Skeletal muscle cell (primary cell): ENCODE measurements around the gene ZNF860.
A peak's percentile ranks its signal among the peaks of the same experiment; 100 is the strongest.

ENCODE experiments used
- DNase-seq: peaks from one replicate; pipeline ENCODE4 v3.0.0-alpha.2; 2010; ENCODE audit warnings: low read depth
- H3K4me3 ChIP-seq: 2 replicates; pipeline ENCODE4 v1.5.1; 2011; ENCODE audit warnings: low read depth, mild to moderate bottlenecking, control low read depth, low read length, moderate library complexity

Gene ZNF860

GRCh38 chr3:31959951-31960792 lies 21.4 kb upstream of the ZNF860 start:
- no peak for DNase-seq
- peak overlapping the region; percentile 11 for H3K4me3 ChIP-seq

- H3K4me3 ChIP-seq, result no peak overlapping the region
- DNase-seq, result no peak
These were observed 20.6 kb upstream of the ZNF860 start for GRCh38 chr3:31960793-31961431.

- DNase-seq, result no peak
- H3K4me3 ChIP-seq, result no peak overlapping the region
These were observed 18.7 kb upstream of the ZNF860 start for GRCh38 chr3:31962801-31963205.

- H3K4me3 ChIP-seq, result no peak overlapping the region
- no peak for DNase-seq
These were observed 14.5 kb upstream of the ZNF860 start for GRCh38 chr3:31966978-31967591.

- H3K4me3 ChIP-seq, result no peak overlapping the region
- DNase-seq, result no peak
These were observed 14.0 kb upstream of the ZNF860 start for GRCh38 chr3:31967592-31967991.

- H3K4me3 ChIP-seq, result peak overlapping the region; percentile 2
- DNase-seq, result no peak
These were observed 13.1 kb upstream of the ZNF860 start for GRCh38 chr3:31968369-31968926.

GRCh38 chr3:31968927-31969418 lies 12.6 kb upstream of the ZNF860 start:
- H3K4me3 ChIP-seq, result peak overlapping the region; percentile 2
- DNase-seq, result peak; percentile 98

- no peak overlapping the region for H3K4me3 ChIP-seq
- DNase-seq, result no peak
These were observed 9.9 kb upstream of the ZNF860 start for GRCh38 chr3:31971607-31972006.

- no peak overlapping the region for H3K4me3 ChIP-seq
- no peak for DNase-seq
These were observed 8.5 kb upstream of the ZNF860 start for GRCh38 chr3:31973081-31973480.

GRCh38 chr3:31973837-31974236 lies 7.7 kb upstream of the ZNF860 start:
- DNase-seq, result no peak
- H3K4me3 ChIP-seq, result no peak overlapping the region

- no peak overlapping the region for H3K4me3 ChIP-seq
- peak; percentile 75 for DNase-seq
These were observed 7.1 kb upstream of the ZNF860 start for GRCh38 chr3:31974471-31974870.

GRCh38 chr3:31974964-31975363 lies 6.6 kb upstream of the ZNF860 start:
- DNase-seq, result no peak
- H3K4me3 ChIP-seq, result no peak overlapping the region

GRCh38 chr3:31976302-31976701 lies 5.2 kb upstream of the ZNF860 start:
- no peak overlapping the region for H3K4me3 ChIP-seq
- no peak for DNase-seq

GRCh38 chr3:31977736-31978135 lies 3.8 kb upstream of the ZNF860 start:
- H3K4me3 ChIP-seq, result no peak overlapping the region
- DNase-seq, result peak; percentile 38

GRCh38 chr3:31978553-31978952 lies 3.0 kb upstream of the ZNF860 start:
- H3K4me3 ChIP-seq, result no peak overlapping the region
- no peak for DNase-seq

- DNase-seq, result no peak
- peak overlapping the region; percentile 90 for H3K4me3 ChIP-seq
These were observed 2.4 kb upstream of the ZNF860 start for GRCh38 chr3:31979001-31979697.

- no peak for DNase-seq
- peak overlapping the region; percentile 90 for H3K4me3 ChIP-seq
These were observed 882 bp upstream of the ZNF860 start for GRCh38 chr3:31980530-31981205.

GRCh38 chr3:31984321-31984720 lies 2.8 kb downstream of the ZNF860 start:
- DNase-seq, result no peak
- H3K4me3 ChIP-seq, result no peak overlapping the region

GRCh38 chr3:31985831-31986230 lies 4.3 kb downstream of the ZNF860 start:
- H3K4me3 ChIP-seq, result no peak overlapping the region
- no peak for DNase-seq
